OCI-M2 (cell line): ENCODE results near the gene CFL1.

ENCODE experiments used
- DNase-seq: peaks from one replicate; lab custom pipeline; 2025; ENCODE audit not compliant: unreplicated experiment; lab: John Stamatoyannopoulos, UW

CFL1 gene

DNA sequence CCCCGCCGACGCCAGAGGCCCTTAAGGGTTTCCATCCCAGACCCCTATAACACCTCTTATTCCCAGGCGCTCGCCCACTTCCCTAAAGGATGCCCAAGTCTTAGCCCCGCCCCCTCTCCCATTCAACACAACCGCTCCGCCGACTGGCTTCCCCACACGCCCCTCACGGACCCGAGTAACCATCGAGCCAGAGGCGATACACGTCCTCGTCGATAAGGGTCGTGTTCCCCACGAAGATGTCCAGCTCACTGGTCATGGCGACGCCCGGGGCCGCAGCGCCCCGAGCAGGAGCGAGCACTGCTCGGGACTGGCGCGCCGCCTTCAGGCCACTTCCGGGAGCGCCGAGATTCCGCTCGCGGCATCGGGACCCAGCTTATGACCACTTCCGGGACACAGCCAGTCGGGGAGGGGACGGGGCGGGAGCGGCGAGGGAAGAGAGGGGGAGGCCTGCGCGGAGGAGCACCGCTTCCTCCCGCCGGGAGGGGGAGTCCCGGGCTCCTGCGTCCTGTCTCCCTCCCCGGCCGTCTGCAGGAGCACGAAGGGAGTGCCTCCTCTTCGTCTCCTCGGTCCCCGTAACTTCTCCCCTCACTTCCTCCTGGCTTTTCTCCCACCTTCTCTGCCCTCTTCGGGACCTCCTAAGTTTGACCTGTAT is 30.3 kb upstream of the CFL1 start, which contains the start of gene FIBP:
Gene FIBP, minus strand, starts transcription at position 309 of the 652 bp plus-strand sequence. Its CDS starts 53 bp downstream, at position 256.
- peak; percentile 79 for DNase-seq

- DNase-seq = no peak
These were observed 29.8 kb upstream of the CFL1 start for GRCh38 chr11:65887723-65888162.

GRCh38 chr11:65886826-65887722 is 29.1 kb upstream of the CFL1 start:
- no peak for DNase-seq

DNA sequence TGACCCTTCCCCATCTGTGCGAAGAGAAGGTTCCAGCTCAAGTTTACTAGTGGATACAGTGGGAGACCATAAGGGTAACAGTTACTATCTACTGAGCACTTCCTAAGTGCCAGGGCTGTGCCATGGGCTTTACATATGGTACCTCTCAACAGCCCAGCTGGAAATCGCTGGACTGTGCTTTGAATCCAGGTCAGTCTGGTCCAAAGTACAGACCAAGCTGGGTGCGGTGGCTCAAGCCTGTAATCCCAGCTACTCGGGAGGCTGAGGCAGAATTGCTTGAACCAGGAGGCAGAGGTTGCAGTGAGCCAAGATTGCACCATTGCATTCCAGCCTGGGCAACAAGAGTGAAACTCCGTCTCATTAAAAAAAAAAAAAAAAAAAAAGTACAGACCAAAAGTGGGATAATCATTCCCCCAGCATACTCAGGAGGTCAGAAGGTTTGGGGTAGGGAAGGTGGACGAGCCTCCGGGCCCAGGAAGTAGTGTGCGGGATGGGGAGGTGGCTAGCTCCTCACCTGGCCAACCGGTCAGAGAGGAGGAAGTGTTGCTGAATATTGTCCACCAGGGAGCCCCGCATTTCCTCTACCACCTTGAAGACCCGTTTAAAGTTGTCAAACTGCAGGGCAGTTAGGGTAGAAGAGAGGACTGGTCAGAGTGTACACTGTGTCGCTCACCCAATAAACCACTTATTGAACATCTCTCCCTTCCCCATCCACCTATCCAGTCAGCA is 28.0 kb upstream of the CFL1 start:
- DNase-seq = no peak

DNA sequence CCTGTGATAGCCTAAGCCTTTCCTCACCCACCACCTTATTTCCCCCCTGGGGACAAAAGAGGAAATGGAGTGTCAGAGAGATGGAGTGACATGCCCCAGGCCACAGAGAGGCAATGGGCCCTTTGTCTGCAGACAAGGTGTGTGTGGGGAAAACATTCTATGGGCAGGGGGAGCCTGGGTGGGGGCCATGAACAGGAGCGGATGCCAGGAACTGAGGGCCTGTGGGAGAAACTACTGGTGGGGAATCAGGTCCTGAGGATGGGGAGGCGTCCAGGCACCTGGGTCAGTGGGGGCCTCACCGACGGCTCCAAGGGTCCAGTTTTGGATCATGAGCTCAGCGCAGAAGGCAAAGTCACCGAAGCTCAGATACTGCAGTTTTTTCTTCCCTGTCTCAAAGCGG is 27.3 kb upstream of the CFL1 start:
- DNase-seq = no peak

DNA sequence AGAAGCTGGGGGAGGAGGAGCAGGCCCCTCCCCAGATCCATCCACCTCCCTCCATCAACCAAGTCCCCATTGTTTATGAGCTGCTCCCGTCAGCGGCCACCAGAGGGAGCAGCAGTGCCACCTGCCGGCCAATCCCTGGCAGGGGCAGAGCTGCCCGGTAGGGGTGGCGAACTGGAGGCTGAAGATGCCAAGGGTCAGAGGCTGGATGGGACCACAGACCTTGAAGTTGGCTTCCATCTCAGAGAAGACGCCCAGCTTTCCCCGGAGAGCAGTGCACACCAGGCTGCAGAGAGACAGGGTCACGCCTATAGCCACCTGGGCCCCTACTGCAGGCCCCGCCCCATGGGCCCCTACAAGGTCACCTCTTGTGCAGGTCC is 26.7 kb upstream of the CFL1 start:
- DNase-seq = no peak

- DNase-seq = no peak
These were observed 26.1 kb upstream of the CFL1 start for GRCh38 chr11:65883786-65884715.

DNA sequence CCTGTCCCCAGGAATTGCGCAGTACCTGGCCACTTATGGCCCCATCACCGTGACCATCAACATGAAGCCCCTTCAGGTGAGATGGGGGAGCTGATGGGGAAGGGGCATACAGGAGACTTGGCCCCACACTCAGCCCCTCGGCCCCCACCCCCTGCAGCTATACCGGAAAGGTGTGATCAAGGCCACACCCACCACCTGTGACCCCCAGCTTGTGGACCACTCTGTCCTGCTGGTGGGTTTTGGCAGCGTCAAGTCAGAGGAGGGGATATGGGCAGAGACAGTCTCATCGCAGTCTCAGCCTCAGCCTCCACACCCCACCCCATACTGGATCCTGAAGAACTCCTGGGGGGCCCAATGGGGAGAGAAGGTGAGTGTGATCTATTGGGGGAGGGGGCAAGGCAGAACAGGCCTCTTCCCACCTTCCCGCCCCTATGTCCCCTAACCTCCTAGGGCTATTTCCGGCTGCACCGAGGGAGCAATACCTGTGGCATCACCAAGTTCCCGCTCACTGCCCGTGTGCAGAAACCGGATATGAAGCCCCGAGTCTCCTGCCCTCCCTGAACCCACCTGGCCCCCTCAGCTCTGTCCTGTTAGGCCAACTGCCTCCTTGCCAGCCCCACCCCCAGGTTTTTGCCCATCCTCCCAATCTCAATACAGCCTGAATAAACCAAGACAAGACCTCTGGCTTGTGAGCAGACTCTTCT is 25.2 kb upstream of the CFL1 start:
- no peak for DNase-seq

DNA sequence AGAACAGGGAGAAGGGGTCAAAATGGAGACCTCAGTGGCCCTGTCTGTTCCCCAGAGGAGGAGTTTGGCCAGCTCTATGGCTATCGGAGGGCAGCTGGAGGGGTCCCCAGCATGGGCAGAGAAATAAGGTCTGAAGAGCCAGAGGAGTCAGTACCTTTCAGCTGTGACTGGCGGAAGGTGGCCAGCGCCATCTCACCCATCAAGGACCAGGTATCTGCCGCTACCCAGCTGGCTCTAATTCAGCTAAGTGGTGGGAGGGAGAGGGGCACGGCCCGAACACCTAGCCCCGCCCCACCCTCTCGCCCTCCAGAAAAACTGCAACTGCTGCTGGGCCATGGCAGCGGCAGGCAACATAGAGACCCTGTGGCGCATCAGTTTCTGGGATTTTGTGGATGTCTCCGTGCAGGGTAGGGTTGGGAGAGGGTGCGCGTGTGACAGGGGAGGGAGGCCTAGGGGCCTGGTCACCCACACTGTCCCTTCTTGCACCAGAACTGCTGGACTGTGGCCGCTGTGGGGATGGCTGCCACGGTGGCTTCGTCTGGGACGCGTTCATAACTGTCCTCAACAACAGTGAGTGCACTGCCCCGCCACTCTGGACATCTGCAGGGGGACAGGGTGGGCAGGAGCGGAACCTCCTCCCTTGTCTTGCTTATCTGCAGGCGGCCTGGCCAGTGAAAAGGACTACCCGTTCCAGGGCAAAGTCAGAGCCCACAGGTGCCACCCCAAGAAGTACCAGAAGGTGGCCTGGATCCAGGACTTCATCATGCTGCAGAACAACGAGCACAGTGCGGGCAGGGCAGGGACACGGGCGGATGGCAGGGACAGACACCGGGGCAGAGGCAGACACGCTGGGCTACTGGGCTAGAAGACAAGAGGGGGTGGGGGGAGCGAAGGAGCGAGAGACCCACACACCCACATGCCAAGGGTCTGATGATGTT is 24.4 kb upstream of the CFL1 start:
- DNase-seq = no peak

DNA sequence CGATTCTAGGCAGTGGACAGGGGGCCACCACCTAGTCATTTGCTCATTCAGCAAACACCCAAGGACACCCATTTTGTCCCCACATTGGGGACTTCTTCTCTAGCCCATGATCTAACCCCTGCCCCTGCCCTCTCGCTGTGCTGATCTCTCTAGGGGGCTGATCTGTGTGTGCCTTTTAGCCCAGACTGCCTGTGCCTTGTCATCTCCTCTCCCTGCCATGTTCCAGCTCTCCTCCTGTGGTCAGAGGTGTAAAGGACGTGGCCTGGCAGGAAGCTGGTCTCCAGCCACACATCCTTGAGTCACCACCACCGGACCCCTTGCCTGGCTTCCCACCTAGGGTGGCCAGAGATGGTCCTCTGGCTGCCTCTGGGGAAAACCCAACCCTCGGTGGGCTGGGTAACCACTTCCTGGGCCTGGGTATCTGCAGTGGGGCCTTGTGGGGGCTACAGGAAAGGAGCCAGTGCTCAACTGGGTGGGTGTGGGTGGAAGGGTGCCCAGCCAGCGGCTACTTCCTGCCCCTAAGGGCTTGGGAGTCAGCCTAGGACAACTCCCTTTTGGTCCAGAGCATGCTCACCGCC is 23.0 kb upstream of the CFL1 start:
- DNase-seq = no peak

- DNase-seq = no peak
These were observed 22.0 kb upstream of the CFL1 start for GRCh38 chr11:65880027-65880426.

DNA sequence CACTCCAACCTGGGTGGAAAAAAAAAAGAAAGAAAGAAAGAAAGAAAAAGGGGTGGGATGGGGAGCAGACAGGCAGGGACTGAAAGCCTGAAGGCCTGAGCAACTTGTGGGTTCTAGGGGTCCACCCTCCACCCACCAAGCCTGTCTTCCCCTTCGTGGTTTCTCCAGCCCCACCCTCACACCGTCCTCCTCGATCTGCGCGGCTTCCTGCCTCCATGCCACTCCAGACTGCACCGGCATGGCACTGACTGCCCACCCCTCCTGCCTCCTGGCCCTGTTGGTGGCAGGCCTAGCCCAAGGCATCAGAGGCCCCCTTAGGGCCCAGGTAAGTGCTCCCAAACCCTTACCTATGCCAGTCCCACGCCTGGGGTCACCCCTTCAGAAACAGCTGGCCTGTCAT is 21.6 kb upstream of the CFL1 start, which contains the start of gene CTSW:
Gene CTSW, plus strand, starts transcription at position 221 of the 400 bp plus-strand sequence. Its CDS starts 18 bp downstream, at position 239.
- no peak for DNase-seq

DNA sequence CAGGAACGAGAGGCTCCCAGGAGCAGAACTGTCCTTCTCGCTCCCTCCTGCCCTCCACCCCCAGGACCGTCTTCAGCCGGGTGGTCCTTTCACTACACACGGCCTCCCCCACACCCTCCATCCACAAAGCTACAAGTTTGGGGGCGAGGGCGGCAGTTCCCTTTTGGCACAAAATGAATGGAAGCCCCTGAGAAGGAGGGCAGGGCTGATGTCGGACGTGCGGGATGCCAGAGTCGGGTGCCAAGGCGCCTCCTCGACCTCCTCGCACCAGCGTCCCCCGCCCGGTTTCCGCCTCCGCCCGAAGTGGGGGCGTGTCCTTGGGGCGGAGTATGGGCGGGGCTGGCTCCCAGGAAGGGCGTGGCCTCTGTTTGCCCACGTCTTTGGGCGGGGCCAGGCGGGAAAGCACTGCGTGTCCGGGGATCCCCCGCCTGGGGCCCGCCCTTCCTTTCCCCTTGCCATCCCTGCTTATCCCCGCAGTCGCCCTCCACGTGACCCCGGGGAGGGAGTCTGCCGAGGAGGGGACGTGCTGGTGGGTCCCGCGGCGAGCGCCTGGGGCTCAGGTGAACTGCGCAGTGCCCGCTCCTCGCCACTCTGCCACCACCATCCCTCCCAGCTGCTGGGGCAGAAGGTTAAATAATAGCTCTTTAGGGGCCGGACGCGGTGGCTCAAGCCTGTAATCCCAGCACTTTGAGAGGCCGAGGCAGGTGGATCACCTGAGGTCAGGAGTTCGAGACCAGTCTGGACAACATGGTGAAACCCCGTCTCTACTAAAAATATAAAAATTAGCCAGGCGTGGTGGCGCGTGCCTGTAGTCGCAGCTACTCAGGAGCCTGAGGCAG is 15.6 kb upstream of the CFL1 start:
- peak; percentile 77 for DNase-seq

- DNase-seq = no peak
These were observed 14.8 kb upstream of the CFL1 start, which contains the start of gene EFEMP2 for GRCh38 chr11:65872586-65873317. EFEMP2 (minus strand) TSS chr11:65872800; CDS start chr11:65872354, 446 bp downstream.

- no peak for DNase-seq
These were observed 14.0 kb upstream of the CFL1 start for GRCh38 chr11:65871811-65872548.
